SK-MEL-5 (cell line): Measurements from ENCODE around the gene PTX4. TPM values are rescaled to one million over a fixed set of nuclear protein-coding genes. Genes with fewer than 3 reads are reported as not detected.

Source experiments
- DNase-seq: peaks from one replicate; pipeline ENCODE4 v3.0.0-alpha.2; 2016; ENCODE audit warnings: low read depth, low spot score
- in situ Hi-C: cut with HindIII; loops from 2 replicates; pipeline ENCODE4 v1.10.0; 2016; ENCODE audit warnings: low sequenced_read_pairs, high pct_unique_total_duplicates, low pct_unique_long_range_greater_than_20kb
- total RNA-seq: library from RNA; depleted of rRNA; stranded (reverse); fragments of >200 nt; shearing (Covaris generic); gene quantifications from 2 replicates; pipeline ENCODE4 v1.2.3, GENCODE V29; 2014

The PTX4 gene
- total RNA-seq, 1 experiment from 2014 or later, result not detected

GRCh38 chr16:1526608-1527555 lies 38.1 kb upstream of the PTX4 start:
- no peak for DNase-seq
- in situ Hi-C loops, result no loop called here

GRCh38 chr16:1525871-1526607 lies 37.3 kb upstream of the PTX4 start:
- no peak for DNase-seq
- in situ Hi-C loops, result no loop called here

GRCh38 chr16:1524366-1524765 lies 35.6 kb upstream of the PTX4 start:
- no peak for DNase-seq
- in situ Hi-C loops, result no loop called here

GRCh38 chr16:1523581-1524245 lies 35.0 kb upstream of the PTX4 start:
- in situ Hi-C loops, result no loop called here
- no peak for DNase-seq

DNA sequence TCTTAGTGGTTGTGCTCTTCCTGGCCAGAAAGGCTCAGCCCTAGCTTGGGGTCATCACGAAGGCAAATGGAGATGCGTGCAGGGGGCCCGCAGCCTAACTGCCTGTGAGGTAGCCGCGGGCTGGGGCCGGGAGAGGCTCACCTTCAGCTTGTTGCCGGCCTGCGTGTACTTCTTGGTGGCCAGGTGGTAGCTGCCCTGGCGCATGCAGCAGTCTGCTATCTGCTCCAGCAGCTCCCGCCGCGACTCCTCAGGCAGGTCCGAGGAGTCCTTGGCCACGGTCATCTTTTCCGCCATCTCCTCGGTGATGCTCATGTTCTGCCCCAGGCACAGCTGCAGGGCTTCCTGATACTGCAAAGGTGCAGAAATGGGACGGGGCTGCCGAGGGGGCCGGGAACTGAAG lies 31.7 kb upstream of the PTX4 start:
- in situ Hi-C loops, result no loop called here
- no peak for DNase-seq

DNA sequence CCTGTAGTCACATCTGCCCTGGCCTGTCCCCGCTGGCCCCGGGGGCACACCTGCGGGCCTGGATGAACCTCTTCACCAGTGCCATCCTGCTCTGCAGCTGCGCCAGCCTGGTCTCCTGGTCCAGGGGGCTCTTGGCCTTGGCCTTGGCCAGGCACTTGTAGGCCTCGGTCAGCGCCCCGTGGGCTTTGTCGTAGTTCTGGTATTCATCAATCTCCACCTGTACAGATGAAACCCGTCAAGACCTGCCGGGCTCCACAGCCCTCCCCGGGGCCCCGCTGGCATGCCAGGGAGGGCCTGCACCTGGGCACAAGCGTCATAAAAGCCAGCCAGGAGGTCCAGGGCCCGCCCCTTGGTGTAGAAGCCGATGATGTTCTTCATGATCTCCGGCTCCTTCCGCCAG lies 31.1 kb upstream of the PTX4 start:
- in situ Hi-C loops, result no loop called here
- DNase-seq, result no peak

DNA sequence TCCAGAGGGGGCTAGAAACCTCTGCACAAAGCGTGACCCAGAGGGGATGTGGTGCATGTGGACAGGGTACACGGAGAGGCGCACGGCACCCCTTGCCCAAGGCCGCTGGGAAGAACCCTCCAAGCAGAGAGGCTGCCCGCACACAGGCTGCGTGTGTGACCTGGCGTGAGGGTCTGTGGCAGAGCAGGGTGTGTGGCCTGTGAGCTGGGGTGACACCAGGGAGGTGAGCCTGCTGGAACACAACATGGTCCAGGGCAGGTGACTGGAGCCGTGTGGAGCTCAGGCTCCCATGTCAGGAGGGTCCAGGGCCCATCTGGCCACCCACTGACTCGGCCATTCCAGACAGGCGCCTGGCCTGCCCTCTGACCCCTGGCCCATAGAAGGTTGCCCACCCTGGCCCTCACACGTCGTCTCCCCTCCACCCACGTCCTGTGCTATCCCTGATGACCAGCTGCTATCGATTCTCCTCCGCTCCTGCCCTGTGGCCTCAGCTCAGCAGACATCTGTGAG lies 29.9 kb upstream of the PTX4 start:
- no peak for DNase-seq
- in situ Hi-C loops, result no loop called here

DNA sequence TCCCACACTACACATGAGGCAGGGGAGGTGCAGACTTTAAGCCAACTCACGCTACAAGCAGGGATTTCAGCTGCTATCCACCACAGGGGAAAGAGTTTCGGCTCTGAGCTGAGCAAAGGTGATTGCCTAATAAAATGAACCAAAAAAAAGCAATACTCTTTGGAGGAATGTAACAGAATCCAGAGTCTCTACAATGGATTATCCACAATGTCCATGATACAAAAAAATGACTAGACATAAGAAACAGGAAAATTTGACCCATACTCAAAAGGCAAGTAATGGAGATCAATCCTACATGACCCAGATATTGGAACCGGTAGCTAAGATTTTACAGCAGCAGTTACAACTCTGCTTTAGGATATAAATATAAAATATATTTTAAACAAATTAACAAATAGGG lies 25.8 kb upstream of the PTX4 start:
- in situ Hi-C loops, result no loop called here
- no peak for DNase-seq

- in situ Hi-C loops, result no loop called here
- no peak for DNase-seq
Observed at GRCh38 chr16:1512774-1513173, 24.0 kb upstream of the PTX4 start.

GRCh38 chr16:1511662-1512569 lies 23.2 kb upstream of the PTX4 start:
- in situ Hi-C loops, result no loop called here
- DNase-seq, result no peak

DNA sequence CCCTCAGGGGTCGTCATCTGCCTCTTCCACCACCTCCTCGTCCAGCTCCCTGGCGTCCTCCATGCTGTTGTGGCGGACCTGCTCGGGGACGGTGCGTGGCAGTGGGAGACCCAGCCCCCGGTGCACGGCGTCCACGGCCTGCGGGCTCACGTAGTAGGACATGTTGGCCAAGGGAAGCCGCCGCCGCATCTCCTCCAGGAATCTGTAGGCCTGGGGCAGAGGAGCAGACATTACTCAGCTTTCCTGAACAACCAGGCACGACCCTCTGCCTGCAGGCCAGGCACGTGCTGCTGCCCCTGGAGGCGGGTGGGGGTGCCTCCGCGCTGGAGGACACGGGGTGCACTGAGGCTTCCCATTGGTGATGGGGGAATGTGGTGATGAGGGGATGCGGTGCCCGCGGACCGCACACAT lies 22.2 kb upstream of the PTX4 start:
- DNase-seq, result no peak
- in situ Hi-C loops, result no loop called here

GRCh38 chr16:1510272-1510671 lies 21.5 kb upstream of the PTX4 start:
- in situ Hi-C loops, result no loop called here
- no peak for DNase-seq

GRCh38 chr16:1509307-1510221 lies 20.8 kb upstream of the PTX4 start:
- in situ Hi-C loops, result no loop called here
- DNase-seq, result no peak

DNA sequence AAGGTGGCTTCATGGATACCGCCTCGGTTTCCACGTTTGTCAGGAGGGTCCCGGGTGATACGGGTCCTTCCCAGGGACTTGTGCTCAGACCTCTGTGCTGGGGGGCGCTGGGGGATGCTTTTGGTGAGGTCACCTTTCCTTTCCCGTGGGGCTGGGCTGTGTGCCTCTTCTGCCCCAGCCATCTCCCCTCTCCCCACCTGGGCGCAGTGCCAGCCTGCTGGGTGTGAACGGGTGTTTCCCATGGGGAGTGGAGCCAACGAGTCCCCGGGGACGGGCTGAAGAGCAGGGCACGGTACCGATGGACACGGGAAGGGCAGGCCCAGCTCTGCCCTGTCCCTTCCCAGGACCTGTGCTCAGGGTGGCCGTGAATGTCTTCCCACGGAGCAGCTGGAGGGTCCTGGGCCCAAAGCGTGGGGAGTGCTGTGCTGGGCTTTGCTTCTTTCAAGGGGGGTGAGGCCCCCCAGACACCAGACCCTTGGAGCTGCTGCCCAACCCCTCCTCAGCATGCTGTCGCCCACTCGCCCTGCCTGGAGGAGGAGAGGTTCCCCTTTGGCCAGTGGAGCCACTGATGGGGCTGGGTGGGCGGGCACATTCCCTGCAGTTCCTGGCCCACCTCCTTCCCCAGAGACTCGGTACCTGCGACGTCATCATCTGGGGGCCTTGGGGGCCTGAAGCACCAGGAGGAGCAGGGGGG lies 19.9 kb upstream of the PTX4 start:
- in situ Hi-C loops, result no loop called here

GRCh38 chr16:1506494-1507213 lies 17.9 kb upstream of the PTX4 start:
- DNase-seq, result no peak
- in situ Hi-C loops, result no loop called here

More for the DNA sequence above, 19.9 kb upstream of the PTX4 start:
- no peak for DNase-seq
